Osteocyte (in vitro differentiated cells): ENCODE results near the gene ANKRD18B. TPM values are rescaled to one million over a fixed set of nuclear protein-coding genes. Genes with fewer than 3 reads are reported as not detected.
A peak's percentile ranks its signal among the peaks of the same experiment; 100 is the strongest.
"Not testable (repeated sequence)": the region's sequence is repeated elsewhere in the genome, so short reads cannot be mapped to it uniquely, and the experiment has no call there.

Source experiments
- DNase-seq: peaks from one replicate; pipeline ENCODE4 v3.0.0; 2021; ENCODE audit warnings: mixed read lengths; ENCODE audit not compliant: unreplicated experiment; ENCODE audit errors: extremely low spot score
- H3K27ac Mint-ChIP-seq: one replicate; pipeline ENCODE4 v1.8.0; 2021; ENCODE audit warnings: mild to moderate bottlenecking, mixed read lengths; ENCODE audit not compliant: unreplicated experiment
- H3K27me3 Mint-ChIP-seq: one replicate; pipeline ENCODE4 v1.8.0; 2021; ENCODE audit warnings: mixed read lengths; ENCODE audit not compliant: unreplicated experiment
- H3K36me3 Mint-ChIP-seq: one replicate; pipeline ENCODE4 v1.8.0; 2021; ENCODE audit warnings: mixed read lengths; ENCODE audit not compliant: unreplicated experiment
- H3K4me1 Mint-ChIP-seq: one replicate; pipeline ENCODE4 v1.8.0; 2021; ENCODE audit warnings: mixed read lengths; ENCODE audit not compliant: unreplicated experiment
- H3K4me3 Mint-ChIP-seq: one replicate; pipeline ENCODE4 v1.8.0; 2021; ENCODE audit warnings: mild to moderate bottlenecking, moderate library complexity, mixed read lengths; ENCODE audit not compliant: unreplicated experiment
- H3K9me3 Mint-ChIP-seq: one replicate; pipeline ENCODE4 v1.8.0; 2021; ENCODE audit warnings: mixed read lengths; ENCODE audit not compliant: unreplicated experiment
- total RNA-seq: library from RNA; stranded (reverse); gene quantifications from 2 replicates; pipeline ENCODE4 v1.2.1, GENCODE V29; 2021
- TF ChIP-seq, protein P1 (sequence below): fragments of 200-600 bp; sonication (generic); IDR thresholded peaks from 2 replicates; pipeline ENCODE4 v1.5.0; 2021; ENCODE audit warnings: antibody characterized with exemption, mild to moderate bottlenecking, moderate library complexity

The ANKRD18B gene
- total RNA-seq, 1 donor from 2014 or later, result 15.3 TPM

DNA sequence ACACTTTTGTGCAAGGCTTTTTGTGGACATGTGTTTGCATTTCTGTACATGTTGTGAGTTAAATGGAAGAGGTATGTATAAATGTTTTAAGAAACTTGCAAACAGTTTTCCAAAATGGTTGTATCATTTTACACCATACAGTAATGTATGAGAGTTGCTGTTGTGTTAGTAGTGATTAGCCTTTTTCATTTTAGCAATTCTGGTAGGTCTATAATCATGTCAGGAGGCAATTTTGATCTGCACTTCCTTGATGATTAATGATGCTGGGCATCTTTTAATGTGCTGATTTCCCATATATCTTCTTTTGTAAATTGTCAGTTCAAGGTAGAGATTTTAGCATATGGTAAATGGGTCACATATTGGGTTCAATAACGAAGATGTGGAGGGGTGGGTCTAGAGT lies 87.3 kb downstream of the ANKRD18B start:
- no peaks in the 10 kb centered on the region for H3K27me3 Mint-ChIP-seq
- no peak overlapping the region for H3K4me3 Mint-ChIP-seq
- no peak for DNase-seq
- TF ChIP-seq, protein P1, sequence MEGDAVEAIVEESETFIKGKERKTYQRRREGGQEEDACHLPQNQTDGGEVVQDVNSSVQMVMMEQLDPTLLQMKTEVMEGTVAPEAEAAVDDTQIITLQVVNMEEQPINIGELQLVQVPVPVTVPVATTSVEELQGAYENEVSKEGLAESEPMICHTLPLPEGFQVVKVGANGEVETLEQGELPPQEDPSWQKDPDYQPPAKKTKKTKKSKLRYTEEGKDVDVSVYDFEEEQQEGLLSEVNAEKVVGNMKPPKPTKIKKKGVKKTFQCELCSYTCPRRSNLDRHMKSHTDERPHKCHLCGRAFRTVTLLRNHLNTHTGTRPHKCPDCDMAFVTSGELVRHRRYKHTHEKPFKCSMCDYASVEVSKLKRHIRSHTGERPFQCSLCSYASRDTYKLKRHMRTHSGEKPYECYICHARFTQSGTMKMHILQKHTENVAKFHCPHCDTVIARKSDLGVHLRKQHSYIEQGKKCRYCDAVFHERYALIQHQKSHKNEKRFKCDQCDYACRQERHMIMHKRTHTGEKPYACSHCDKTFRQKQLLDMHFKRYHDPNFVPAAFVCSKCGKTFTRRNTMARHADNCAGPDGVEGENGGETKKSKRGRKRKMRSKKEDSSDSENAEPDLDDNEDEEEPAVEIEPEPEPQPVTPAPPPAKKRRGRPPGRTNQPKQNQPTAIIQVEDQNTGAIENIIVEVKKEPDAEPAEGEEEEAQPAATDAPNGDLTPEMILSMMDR, result no peak
- H3K27ac Mint-ChIP-seq, result no peak overlapping the region
- no peaks in the 10 kb centered on the region for H3K9me3 Mint-ChIP-seq
- H3K4me1 Mint-ChIP-seq, result no peaks in the 10 kb centered on the region
- no peaks in the 10 kb centered on the region for H3K36me3 Mint-ChIP-seq

DNA sequence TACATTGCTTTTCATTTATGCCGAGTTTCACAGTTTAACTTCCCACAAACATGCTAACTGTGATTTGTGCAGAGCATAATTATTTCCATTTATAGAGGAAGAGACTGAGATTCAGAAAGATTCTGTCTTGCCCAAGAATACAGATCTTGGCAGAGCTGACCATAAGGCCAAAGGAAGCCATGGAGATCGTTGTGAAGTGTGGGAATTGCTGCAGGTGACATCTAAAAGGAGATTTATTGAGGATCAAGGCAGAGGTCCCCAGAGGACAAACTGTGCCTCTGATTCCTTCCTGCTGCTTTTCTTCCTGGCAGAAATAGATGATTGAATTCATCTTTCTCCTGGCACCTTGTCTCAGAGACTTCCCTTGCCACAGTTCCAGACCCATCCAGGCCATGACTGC lies 88.4 kb downstream of the ANKRD18B start:
- not testable (repeated sequence) for H3K9me3 Mint-ChIP-seq

DNA sequence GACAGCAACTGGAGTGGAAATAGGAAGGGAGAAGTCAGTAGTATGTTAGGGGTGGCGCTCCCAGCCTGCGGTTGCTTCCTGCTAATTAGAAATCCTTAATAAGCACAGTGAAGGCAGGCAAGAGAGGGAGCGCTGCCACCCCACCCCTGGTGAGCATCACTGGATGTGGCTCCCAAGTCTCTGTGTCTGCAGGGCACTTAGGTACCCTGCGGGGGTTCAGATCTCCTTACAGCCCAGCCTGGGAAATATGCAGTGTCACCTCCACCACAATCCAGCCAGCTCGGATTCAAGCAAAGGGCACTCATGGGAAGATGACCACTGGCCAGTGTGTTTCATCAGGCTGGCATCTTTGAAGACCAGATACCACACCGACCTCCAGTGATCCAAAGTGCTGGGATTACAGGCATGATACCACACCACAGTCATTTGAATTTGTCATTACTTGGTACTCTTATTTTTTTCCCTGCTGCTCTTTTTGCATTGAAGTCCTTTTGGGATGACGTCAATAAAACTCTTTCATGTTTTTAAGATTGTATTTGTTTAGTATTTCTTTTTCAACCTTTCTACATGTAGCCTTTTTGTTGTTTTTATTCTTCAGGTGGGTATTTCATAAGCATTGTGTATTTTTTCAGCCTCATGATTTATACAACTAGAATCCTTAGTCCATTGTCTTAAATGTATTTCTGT lies 90.1 kb downstream of the ANKRD18B start:
- H3K9me3 Mint-ChIP-seq, result no peaks in the 10 kb centered on the region
- H3K4me1 Mint-ChIP-seq, result peaks cover 7% of the 10 kb centered on the region
- H3K27me3 Mint-ChIP-seq, result no peaks in the 10 kb centered on the region
- H3K27ac Mint-ChIP-seq, result no peak overlapping the region
- TF ChIP-seq, protein P1, result no peak
- H3K36me3 Mint-ChIP-seq, result no peaks in the 10 kb centered on the region
- no peak for DNase-seq
- H3K4me3 Mint-ChIP-seq, result no peak overlapping the region

More for the DNA sequence above, 88.4 kb downstream of the ANKRD18B start:
- not testable (repeated sequence) for H3K4me3 Mint-ChIP-seq, H3K27me3 Mint-ChIP-seq, DNase-seq, H3K4me1 Mint-ChIP-seq, H3K27ac Mint-ChIP-seq, H3K36me3 Mint-ChIP-seq

DNA sequence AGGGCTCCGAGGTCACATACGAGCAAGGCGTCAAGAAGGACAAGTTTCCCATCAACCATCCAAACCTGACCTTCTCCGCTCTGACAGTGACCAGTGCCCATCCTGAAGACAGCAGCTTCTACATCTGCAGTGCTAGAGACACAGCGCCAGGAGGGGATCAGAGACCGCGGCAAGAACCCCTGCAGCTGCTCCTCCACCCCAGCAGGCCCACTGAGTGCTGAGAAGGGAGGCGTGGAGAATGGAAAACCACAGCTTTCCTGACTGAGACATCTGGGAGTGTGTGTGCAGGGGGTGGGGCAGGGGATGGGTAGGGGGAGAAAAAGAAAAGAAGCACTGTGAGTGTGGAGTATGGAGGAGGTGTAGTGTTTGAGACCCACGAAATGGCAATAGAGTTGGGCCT lies 94.3 kb downstream of the ANKRD18B start:
- H3K4me3 Mint-ChIP-seq, H3K36me3 Mint-ChIP-seq, DNase-seq, H3K27me3 Mint-ChIP-seq, H3K9me3 Mint-ChIP-seq, H3K27ac Mint-ChIP-seq: not testable (repeated sequence)
- peaks cover 33% of the 10 kb centered on the region for H3K4me1 Mint-ChIP-seq

DNA sequence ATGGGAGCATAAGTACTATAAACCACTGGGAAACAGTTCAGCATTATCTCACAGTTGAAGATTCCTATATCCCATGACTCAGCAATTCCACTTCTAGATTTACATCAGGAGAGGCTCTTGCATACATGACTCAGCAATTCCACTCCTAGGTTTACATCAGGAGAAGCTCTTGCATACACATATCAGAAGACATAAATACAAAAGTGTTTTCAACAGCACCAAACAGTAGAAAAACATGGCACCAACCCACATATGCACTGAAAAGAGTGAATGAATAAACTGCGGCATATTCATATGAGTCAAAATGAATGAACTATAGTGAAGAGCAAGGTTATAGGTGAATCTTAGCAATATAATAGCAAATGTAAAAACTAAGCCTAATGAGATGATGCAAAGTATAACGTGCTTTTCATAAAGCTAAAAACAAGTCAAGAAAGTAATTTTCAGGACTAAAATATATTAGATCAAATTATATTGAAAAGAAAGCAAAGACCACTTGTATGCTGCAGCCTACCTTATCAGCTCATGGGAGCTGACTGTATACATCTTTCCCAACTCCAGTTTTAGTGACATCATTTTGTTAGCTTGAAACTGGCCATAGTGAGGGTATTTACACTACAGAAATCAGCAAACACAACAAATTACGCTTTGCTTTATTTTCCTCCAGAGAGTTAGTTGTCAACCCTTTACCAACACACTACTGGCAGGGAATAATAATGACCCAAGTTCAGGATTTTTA lies 95.8 kb downstream of the ANKRD18B start:
- Mint-ChIP-seq H3K4me3 (no peak overlapping the region), H3K27me3 (peaks cover 8% of the 10 kb centered on the region), H3K27ac (peak overlapping the region; percentile 79), H3K4me1 (peaks cover 34% of the 10 kb centered on the region), H3K9me3 (no peaks in the 10 kb centered on the region), H3K36me3 (no peaks in the 10 kb centered on the region)
- no peak for DNase-seq
- TF ChIP-seq, protein P1, result no peak

DNA sequence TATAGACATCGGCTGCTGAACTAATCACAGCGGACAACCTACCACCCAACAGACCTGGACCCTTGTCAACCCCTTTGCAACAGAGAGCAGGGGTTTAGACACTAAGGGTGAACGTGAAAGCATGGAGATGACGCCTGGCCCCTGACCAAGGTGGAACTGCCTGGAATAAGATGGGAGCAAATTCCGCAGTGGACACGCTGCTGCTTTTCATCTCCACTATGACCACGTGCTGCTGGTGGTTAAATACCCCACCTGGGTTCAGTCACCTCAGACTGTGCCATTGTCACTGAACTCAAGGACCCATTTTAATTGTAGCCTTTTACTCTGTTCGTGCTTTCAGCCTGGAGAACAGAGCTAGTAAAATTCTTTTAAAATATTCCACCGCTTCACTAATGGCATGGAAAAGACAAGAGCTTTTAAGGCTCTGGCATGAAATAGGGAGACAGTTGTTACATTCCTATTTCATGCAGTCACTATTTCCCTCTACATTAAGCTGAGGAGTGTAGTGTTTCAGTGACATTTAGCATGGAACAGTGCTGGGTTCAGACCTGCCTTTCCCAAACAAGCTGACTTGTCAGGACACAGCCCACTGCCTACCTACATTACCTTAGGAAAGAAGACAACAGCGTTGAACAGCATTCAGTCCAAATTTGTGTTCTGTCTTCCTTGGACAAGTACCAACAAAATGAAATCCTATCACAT lies 96.8 kb downstream of the ANKRD18B start:
- Mint-ChIP-seq H3K27ac (peak overlapping the region; percentile 80), H3K4me3 (no peak overlapping the region), H3K4me1 (peaks cover 34% of the 10 kb centered on the region), H3K27me3 (peaks cover 11% of the 10 kb centered on the region), H3K36me3 (no peaks in the 10 kb centered on the region), H3K9me3 (no peaks in the 10 kb centered on the region)
- no peak for DNase-seq
- TF ChIP-seq, protein P1, result no peak
